HG02870 (cell line): ENCODE data around the gene GANAB.
"Not testable (repeated sequence)": the region's sequence is repeated elsewhere in the genome, so short reads cannot be mapped to it uniquely, and the experiment has no call there.

ENCODE experiments used
- ATAC-seq: cut with Tn5 transposase; IDR thresholded peaks from one replicate; pipeline ENCODE4 v1.9.1; 2021; ENCODE audit warnings: mild to moderate bottlenecking, moderate library complexity; ENCODE audit not compliant: unreplicated experiment

The GANAB gene

DNA sequence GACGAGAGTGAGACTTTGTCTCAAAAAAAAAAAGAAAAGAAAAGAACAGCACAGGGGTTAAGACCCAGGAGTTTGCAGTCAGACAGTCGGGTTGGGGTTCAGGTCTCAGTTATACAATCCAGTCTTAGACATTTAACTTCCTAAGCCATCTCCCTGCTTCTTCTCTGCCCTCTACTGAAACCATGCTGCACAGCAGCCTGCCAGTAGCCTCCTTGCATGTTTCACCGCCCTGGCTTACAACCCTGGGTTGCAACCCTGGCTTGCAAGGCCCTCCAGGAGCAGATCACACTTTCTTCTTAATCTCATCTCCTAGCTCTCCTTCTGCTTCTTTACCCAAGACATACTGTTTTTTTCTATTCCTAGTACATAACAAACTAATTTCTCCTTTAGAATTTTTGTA lies 18.7 kb downstream of the GANAB start:
- no peak for ATAC-seq

DNA sequence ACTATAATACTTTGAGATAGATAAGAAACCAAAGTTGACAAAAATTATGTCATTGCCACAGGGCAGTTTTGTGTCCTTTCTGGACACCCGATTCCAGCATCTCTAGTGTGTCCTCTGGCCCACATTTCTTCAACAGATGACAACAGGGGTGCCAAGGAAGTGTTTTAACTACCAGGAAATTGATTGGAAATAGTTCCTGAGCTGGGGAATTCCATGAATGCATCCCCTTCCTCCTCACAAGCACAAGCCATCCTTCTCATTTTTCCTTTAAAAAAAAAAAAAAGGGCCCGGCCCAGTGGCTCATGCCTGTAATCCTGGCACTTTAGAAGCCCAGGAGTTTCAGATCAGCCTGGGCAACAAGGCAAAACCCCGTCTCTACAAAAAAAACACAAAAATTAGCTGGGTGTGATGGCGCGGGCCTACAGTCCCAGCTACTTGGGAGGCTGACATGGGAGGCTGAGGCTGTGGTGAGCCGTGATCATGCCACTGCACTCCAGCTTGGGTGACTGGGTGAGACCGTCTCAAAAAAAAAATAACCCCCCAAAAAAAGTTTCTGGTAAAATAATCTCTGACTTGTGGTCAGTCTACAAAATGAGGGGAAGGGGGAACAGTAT lies 23.8 kb downstream of the GANAB start:
- ATAC-seq, result no peak

DNA sequence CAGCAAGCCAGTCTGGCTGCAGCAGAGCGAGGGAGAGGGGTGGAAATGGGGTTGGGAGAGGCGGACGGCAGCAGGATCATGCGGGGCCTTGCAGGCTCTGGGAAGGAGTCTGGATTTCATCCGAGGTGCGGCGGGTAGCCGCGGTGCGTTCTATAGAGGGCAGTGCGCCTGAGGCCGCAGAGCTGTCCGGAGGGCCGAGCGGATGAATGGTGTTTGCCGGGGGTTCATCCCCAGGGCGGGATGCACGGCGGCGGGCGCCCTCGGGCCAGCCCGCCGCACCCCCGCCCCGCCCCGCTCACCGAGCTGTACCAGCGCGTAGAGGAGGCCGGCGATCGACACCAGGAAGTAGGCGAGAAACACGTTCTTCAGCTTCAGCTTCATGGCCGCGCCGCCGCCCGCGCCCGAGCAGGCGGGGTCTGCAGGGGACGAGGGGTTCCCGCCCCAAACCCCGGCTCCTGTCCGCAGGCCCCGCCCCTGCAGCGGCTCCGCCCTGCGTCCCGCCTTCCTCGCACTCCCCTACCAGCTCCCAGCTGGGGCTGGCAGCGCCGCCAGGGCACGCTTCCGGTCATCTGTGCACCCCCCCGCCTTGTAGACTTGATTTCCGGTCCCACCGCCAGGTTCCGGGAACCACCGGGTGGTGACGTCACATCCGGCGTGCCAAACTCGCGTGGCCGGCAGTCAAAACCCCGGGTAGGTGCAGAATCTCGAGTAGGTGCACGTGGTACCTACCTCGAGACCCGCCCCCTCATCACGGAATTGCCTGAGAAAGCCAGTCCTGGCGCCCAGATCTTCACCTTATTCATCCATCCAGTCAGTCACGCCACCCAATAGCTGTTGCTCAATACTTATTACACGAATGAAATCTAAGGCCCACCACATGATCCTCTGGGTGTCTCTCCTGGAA lies 24.6 kb downstream of the GANAB start, which contains the start of gene B3GAT3:
Gene B3GAT3, minus strand, starts transcription at position 420 of the 904 bp plus-strand sequence. Its CDS starts 39 bp downstream, at position 381.
- ATAC-seq, result peak; percentile 92

DNA sequence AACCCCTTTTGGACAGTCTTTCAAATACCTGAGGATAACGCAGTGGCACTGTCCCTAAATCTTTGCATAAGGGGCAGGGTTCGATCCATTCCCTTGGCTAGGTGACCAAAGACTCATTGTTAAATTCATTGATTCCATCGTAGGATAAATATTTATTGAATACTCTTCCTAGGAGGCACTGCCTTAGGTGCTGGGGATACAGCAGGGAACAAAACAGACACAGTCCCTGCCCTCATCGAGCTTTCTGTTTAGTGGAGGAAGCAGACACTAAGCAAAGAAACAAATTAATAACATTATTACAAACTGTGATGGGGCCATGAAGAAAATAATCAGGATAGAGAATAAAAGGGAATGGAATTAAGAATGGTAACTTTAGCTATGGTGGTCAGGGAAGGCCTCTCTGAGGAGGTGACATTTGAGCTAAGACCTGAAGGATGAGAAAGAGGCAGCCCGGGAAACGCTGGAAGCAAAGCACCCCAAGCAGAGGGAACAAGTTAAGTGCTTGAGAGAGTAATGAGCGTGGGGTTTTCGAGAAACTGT lies 25.3 kb downstream of the GANAB start:
- no peak for ATAC-seq

DNA sequence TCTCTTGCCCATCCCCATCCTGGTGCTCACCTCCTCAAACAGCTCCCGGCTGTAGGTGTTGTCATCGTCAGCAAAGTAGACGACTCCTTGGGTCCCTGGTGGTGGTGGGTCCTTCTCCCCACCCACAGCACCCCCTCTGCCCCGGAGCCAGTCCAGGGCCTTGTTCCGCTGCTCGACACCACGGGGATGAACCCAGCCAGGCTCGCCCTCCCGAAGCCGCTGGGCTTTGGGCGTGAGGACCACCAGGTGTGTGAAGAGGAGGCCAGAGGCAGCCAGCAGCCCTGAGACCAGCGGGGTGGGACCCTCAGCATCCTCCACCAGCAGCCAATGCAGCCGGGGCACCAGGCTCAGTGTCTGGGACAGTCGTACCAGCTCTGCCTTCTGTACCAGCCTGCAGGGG lies 29.5 kb downstream of the GANAB start:
- not testable (repeated sequence) for ATAC-seq

DNA sequence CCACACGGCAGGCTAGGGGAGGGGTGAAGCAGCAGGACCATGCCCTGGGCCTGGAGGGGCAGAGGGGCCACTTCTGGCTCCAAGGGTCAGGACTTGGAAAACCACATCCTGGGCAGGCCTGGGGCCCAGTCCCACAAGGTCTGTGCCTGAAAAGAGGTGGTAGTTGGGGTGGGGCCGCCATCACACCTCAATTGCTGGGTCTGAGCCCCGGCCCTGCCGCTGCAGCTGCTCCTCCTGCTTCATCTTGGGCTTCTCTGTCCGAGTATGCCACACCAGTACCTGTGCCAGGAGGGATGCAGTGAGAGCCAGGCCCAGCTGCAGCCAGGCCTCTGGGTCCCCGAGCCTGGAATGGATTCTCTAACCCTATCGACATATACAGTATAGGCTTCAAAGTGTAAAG lies 30.9 kb downstream of the GANAB start:
- ATAC-seq, result no peak

DNA sequence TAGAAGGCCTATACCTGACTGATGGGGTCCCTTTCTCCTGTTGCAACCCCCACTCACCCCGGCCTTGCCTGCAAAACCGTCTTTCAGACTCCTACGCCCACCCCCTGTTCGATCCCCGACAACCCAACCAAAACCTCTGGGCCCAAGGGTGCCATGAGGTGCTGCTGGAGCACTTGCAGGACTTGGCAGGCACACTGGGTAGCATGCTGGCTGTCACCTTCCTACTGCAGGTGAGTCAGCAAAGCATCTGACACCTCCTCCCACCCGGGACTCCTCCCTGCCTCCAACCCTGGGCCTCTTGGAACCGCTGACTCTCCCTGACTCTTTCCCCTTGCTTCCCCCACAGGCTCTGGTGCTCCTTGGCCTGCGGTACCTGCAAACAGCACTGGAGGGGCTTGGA lies 32.1 kb downstream of the GANAB start:
- ATAC-seq, result no peak

DNA sequence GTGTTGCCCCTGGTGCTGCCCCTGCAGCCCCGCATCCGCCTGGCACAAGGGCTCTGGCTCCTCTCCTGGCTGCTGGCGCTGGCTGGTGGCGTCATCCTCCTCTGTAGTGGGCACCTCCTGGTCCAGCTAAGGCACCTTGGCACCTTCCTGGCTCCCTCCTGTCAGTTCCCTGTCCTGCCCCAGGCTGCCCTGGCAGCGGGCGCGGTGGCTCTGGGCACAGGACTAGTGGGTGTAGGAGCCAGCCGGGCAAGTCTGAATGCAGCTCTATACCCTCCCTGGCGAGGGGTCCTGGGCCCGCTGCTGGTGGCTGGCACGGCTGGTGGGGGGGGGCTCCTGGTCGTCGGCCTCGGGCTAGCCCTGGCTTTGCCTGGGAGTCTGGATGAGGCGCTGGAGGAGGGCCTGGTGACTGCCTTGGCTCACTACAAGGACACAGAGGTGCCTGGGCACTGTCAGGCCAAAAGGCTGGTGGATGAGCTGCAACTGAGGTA lies 33.1 kb downstream of the GANAB start:
- ATAC-seq, result no peak

DNA sequence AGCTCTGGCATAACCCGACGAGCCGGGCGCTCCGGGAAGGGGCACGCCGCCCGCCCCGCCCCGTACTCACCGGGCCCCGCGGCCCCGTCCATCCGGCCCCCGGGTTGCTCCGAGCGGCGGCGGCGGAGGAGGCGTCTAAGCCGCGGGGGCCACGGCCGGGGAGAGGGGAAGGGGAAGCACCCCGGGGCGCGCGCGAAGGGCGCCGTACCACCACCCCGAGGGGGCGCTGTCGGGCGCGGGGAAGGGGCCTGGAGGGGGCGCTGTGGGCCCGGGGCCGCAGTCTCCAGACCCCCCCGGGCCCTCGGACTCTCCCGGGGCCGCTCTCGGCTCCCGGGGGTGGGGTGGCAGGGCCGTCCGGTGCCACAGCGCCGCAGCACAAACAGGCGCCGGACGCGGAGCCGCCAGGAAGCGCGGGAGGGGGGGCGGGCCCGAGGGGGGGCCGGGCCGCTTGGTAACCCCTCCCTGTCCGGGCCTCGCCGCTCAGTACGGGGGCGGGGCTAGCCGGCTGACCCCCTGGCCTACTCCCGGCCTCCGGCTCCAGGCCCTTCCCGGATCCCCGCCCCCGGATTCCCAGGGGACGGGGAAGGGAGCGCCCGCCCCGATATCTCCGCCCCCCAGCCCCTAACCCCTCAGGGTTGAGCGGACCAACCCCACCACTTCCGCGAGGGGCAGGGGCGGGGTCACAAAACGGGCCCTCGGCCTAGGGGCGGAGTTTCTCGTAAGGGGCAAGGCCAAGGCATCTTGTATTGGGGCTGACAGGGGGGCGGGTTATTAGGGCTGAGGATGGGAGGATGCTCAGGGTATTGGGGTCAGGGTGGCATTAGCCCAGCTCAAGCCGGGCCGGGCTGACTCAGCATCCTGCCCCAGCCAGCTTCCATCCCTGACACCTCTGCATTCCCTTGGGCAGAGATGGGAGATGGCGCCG lies 33.8 kb downstream of the GANAB start, which contains the start of the genes EML3 and ROM1:
Gene EML3, minus strand, starts transcription at position 410 of the 925 bp plus-strand sequence. Its CDS starts 318 bp downstream, at position 92.
Gene ROM1, plus strand, starts transcription at position 892 of the 925 bp plus-strand sequence. Its CDS starts 25 bp downstream, at position 917.
- ATAC-seq, result peak; percentile 66

DNA sequence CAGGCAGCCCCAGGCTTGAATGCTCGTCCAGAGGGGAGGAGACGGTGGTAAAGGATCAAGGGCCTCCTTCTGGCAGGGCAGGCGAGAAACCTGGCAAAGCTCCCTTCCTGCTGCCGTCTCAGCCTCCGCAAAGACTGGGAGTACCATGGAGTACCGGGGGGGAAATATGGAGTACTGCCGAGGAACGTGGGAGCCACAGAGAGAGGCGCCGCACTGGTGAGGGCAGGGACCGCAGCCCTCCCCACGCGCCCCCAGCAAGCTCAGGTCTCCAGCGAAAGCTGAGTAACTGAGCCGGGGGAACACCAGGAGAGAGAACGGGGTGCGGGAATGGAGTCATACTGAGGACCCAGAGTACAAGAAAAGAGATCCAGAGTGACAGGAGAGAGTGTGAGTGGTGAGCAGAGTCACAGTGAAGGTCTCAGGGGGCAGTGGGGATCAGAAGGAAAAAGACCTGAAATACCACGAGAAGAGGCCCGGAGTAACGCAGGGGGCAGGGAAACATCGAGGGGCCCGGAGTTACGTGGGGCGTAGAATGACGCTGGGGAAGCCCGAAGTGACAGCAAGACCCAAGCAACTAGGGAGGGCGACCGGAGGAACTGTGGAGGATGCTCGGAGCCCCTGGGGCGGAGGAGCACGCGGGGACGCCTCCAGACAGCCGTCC lies 34.6 kb downstream of the GANAB start:
- ATAC-seq, result peak; percentile 14

DNA sequence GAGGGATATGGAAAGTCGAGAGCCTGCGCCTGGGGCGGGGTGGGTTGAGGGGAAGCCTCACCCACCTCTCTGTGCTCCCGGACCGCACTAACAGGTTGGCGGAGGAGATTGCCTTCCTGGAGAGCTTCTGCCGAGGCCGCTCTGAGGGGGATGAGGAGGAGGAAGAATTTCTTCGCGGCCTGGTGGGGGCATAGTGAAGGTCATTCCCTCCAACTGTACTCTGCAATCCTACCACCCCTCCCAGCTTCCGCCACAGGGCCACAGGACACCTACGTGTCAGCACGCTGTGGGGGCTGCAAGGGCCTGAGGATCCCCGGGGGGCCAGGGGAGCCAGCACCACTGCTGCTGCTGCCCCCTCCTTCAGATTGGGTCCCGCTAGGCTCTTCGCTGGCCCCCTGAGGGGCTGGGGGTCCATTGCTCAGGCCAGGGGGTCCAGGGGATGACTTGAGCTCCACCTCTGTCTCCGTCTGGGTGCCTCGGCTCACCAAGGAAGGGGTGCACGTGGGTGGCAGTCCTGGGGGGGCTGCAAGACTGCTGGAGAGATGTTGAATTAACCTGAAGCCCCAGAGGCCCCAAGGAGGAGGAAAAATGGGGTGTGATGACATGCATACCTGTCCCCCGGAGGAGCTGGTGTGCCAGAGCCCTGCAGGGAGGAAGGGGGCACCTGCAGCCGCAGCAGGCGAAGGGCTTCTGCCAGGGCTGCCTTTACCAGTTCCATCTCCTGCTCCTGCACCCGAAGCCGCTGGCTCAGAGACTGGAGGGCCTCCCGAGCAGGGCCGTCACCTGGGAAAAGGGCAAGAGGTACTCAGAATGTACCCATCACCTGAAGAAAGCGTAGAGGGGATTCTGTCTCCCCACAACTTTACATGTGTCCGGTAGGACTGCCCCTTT lies 35.4 kb downstream of the GANAB start:
- ATAC-seq, result no peak

DNA sequence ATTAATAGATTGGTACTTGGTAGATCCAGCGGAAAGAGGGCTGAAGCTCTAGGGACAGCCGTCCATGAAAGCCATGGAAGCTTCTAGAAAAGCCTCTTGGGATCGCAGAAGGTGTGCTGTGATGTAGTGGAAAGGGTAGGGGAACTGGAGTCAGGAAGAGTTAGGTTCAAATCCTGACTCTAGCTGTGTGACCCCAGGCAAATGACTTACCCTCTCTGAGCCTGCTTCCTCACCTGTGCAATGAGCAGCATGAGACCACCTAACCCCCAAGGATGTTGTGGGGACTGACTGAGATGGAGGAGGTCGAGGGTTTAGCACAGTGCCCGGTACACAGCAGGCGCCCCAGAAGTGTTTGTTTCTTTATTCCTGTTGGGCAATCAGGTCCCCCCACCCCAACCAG lies 36.0 kb downstream of the GANAB start:
- no peak for ATAC-seq

DNA sequence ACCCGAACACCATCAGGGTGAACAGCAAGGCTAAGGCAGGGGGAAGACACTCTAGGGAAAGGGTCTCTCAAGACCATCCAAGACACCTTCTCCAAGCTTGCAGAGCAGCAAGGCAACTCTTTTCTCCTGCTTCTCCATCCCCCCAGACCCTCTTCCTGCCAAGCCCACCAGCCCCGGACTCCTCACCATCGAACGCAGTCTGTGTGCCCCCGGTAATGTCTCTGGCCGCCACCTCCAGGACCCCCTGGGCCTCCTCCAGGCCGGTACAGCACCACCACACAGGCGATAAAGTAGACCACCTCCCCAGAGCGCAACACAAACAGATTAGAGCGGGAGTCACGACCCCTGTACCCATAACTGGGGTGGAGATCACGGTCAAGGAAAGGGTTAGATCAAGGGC lies 37.6 kb downstream of the GANAB start:
- no peak for ATAC-seq

DNA sequence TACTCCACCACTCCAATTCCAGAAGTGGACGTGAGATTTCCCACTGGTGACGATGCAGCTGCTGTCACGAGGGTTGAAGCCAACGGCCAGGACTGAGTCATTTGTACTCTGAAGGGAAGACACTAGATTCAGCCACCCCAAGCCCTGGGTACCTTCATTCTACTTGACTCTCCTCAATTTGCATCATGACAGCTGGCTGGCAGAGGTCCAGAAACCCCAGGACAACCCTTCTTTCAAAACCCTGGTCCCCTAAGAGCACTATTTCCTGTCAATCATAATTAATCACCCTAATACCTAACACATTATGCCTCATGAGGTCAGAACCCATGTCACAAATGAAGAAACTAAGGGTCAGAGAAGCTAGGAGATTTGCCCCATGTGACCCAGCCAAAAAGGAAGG lies 38.7 kb downstream of the GANAB start:
- ATAC-seq, result no peak

DNA sequence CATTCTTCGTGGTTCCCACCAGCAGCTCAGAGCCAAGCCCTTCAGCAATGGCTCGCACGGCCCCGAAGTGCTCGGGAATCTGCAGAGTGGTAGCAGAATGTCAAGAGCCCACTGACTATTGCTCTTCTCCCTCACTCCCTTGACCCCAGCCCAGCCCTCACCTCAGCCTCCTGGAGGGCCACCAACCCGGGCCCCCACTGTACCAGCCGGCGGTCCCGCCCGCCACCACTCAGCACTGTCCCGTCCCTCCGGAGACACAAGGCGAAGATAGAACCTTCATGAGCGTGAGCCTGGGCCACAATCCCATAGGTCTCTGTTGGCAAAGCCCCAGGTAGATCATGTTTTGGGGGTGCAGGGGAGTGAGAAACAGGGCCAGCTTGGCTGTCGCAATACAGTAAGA lies 40.5 kb downstream of the GANAB start:
- ATAC-seq, result no peak

DNA sequence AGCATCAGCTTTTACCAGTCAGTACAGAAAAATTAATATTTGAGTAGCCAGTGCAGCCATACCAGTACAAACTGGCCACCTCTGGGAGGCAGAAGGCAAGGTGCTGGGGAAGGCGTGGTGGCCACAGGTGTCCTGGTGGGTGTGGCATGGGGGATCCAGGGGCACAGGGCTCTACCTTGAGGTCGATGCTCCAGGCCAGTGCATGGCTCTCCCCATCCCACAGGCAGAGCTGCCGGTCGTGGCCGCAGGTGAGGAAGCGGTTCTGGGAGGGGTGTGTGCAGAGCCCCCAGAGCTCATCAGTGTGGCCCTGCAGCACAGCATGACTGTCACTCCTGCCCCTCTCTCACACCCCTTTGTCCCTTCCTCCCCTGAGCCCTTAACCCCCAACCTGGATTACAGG lies 40.9 kb downstream of the GANAB start:
- ATAC-seq, result no peak

DNA sequence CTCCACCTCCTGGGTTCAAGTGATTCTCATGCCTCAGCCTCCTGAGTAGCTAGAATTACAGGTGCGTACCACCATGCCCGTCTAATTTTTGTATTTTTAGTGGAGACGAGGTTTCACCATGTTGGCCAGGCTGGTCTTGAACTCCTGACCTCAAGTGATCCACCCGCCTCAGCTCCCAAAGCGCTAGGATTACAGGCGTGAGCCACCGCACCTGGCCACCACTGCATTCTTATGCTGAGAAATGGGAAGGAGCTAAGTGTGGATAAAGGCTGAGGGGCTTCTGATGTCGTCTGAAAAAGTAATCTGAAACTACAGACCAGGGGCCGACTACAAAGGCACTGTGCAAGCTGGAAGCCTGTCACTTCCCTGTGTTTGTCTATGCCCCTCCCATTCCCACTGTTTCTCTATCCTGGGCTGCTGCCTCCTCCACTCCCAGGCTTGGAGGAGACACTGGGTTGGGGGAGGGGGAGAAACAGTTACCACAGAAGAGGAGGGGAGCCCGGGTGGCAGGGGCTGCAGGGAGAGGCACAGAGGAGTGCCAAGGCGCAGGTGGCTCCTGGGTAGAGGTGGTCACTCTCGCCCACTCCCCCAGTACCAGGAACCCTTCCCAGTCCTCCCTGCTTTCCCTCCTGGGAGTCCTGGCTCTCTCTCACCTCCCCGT lies 41.8 kb downstream of the GANAB start:
- ATAC-seq, result no peak

DNA sequence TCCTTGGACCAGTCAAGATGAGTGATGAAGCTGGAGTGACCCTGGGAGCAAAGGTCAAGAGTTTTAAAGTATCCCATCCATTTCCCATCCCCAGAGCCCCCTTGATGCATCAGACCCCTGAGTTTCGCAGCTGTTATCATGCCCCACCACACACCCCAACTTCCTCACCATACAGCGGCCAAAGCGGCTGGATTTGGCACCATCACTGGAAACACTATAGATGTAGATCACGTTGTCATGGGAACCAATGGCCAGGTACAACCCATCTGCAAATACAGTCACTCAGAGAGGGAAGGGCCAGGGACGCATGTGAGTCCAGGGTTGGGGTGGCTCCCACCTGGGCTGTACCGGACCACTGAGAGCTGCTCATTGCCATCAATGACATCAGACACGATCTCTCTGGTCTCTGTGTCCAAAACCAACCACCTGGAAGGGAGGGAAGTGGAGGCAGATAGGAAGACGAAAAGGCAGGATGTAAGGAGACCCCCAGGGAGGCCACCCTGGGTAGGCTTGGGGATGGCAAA lies 42.6 kb downstream of the GANAB start:
- no peak for ATAC-seq
